SK-N-SH (cell line): ENCODE results near the gene CD180.

Source experiments
- EP300 ChIP-seq, 2 experiments: IDR thresholded peaks; 2 replicates each; pipeline versions ENCODE4 v1.4.0 to v1.6.1; 2012; ENCODE audit warnings: borderline replicate concordance in 1 of 2, low read depth in 1 of 2, low read length in 1 of 2
- GABPA ChIP-seq: IDR thresholded peaks from 2 replicates; pipeline ENCODE4 v1.4.0; 2012; ENCODE audit warnings: low read depth, mild to moderate bottlenecking
- RFX5 ChIP-seq: IDR thresholded peaks from 2 replicates; pipeline ENCODE4 v1.6.1; 2012; ENCODE audit warnings: mild to moderate bottlenecking, improper control_type of control experiment, low read length
- SMC3 ChIP-seq: IDR thresholded peaks from 2 replicates; pipeline ENCODE4 v1.6.1; 2012; ENCODE audit warnings: low read depth, low read length, improper control_type of control experiment
- TF ChIP-seq, protein P1 (sequence below): fragments of 200-600 bp; sonication (generic); IDR thresholded peaks from 2 replicates; pipeline ENCODE4 v1.6.1; 2017; ENCODE audit warnings: antibody characterized with exemption, mild to moderate bottlenecking, moderate library complexity
- TF ChIP-seq, protein P2 (sequence below): IDR thresholded peaks from 2 replicates; pipeline ENCODE4 v1.4.0; 2012; ENCODE audit warnings: low read depth
- TF ChIP-seq, protein P3 (sequence below): fragments of 150-350 bp; IDR thresholded peaks from 2 replicates; pipeline ENCODE4 v1.6.1; 2016; ENCODE audit warnings: mild to moderate bottlenecking, low read depth, low read length

DNA sequence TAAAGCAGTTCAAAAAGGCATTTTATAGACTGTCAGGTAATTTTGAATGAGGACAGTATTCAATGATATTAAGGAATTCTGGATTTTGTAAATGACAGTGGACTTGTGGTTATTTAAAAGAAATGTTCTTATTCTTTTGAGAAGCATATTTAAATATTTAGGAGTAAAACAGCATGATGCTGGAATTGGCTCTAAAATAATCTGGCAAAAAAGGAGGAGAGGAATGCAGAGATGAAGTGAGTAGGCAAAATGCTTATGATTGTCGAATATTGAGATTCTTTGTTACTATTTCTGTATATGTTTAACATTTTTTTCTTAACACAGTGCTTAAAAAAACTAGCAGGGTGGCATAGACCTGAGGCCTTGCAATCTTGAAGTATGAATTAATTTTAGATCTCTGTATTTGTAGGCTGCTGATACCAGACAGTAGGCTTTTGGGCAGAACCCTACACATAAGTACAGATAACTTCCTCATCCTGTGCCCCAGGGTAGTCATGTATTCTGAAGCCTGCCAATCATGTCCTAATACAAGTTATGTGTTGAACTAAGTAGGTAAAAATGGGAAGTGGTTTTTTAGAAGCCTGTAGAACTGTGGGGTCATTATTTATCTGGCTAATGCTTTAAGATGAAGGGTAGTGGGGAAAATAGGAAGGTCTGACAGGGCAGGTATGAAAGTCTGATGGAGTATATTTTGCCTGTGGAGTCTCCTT lies 9.4 kb downstream of the CD180 start:
- TF ChIP-seq, protein P1, sequence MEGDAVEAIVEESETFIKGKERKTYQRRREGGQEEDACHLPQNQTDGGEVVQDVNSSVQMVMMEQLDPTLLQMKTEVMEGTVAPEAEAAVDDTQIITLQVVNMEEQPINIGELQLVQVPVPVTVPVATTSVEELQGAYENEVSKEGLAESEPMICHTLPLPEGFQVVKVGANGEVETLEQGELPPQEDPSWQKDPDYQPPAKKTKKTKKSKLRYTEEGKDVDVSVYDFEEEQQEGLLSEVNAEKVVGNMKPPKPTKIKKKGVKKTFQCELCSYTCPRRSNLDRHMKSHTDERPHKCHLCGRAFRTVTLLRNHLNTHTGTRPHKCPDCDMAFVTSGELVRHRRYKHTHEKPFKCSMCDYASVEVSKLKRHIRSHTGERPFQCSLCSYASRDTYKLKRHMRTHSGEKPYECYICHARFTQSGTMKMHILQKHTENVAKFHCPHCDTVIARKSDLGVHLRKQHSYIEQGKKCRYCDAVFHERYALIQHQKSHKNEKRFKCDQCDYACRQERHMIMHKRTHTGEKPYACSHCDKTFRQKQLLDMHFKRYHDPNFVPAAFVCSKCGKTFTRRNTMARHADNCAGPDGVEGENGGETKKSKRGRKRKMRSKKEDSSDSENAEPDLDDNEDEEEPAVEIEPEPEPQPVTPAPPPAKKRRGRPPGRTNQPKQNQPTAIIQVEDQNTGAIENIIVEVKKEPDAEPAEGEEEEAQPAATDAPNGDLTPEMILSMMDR, result no peak
- TF ChIP-seq RFX5, result no peak
- no peak for TF ChIP-seq EP300 (IDR thresholded peaks at IDR 0.05; ENCODE audit: borderline replicate concordance in 1 of 2, low read depth in 1 of 2, low read length in 1 of 2)
- TF ChIP-seq, protein P2, sequence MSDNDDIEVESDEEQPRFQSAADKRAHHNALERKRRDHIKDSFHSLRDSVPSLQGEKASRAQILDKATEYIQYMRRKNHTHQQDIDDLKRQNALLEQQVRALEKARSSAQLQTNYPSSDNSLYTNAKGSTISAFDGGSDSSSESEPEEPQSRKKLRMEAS, result no peak
- TF ChIP-seq SMC3, result no peak
- TF ChIP-seq, protein P3, sequence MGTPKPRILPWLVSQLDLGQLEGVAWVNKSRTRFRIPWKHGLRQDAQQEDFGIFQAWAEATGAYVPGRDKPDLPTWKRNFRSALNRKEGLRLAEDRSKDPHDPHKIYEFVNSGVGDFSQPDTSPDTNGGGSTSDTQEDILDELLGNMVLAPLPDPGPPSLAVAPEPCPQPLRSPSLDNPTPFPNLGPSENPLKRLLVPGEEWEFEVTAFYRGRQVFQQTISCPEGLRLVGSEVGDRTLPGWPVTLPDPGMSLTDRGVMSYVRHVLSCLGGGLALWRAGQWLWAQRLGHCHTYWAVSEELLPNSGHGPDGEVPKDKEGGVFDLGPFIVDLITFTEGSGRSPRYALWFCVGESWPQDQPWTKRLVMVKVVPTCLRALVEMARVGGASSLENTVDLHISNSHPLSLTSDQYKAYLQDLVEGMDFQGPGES, result no peak
- no peak for TF ChIP-seq GABPA
